Measurements from ENCODE around the gene ZMIZ1. TPM values are rescaled to one million over a fixed set of nuclear protein-coding genes. Genes with fewer than 3 reads are reported as not detected.

The ZMIZ1 gene
- total RNA-seq, 1 donor from 2014 or later, result 80.4 TPM

- no peak for DNase-seq (ENCODE audit: low spot score)
- peaks cover 12% of the 10 kb centered on the region for H3K9me3 Mint-ChIP-seq
- no peak overlapping the region for H3K4me3 Mint-ChIP-seq (ENCODE audit: low read depth)
- peak overlapping the region; percentile 81 for H3K27ac Mint-ChIP-seq
- H3K36me3 Mint-ChIP-seq (ENCODE audit: low read depth), result peaks cover 19% of the 10 kb centered on the region
- H3K4me1 Mint-ChIP-seq (ENCODE audit: low read depth), result peaks cover 83% of the 10 kb centered on the region
- intact Hi-C loops (cut with micrococcal nuclease), result no loop called here
- H3K27me3 Mint-ChIP-seq (ENCODE audit: low read depth), result no peaks in the 10 kb centered on the region
These were observed 250.5 kb downstream of the ZMIZ1 start for GRCh38 chr10:79319115-79319771.

DNA sequence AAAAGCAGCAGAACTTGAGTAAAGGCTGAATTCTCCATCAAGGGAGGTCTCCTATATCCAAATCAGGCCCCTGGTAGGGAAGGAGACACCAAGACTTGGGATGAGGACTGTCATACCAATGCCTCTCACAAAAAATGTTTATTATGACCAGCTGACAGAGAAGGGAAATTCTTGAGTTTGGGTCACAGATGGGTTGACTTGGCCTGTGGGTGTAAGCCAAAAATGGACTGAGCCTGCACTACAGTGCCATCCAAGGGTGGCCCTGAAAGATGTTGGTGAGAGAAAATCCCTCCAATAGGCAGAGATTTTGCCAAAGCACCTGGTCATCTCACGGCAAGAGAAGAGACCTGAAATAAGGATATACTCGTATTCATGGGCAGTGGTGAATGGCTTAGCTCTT, 251.6 kb downstream of the ZMIZ1 start:
- DNase-seq (ENCODE audit: low spot score), result no peak
- H3K27me3 Mint-ChIP-seq (ENCODE audit: low read depth), result no peaks in the 10 kb centered on the region
- peaks cover 90% of the 10 kb centered on the region for H3K4me1 Mint-ChIP-seq (ENCODE audit: low read depth)
- H3K4me3 Mint-ChIP-seq (ENCODE audit: low read depth), result no peak overlapping the region
- intact Hi-C loops (cut with micrococcal nuclease), result loop anchor here (2.0 kb wide), 1 partner anchor 1018 kb away; no protein-coding TSS in a partner anchor
- H3K36me3 Mint-ChIP-seq (ENCODE audit: low read depth), result peaks cover 17% of the 10 kb centered on the region
- peaks cover 12% of the 10 kb centered on the region for H3K9me3 Mint-ChIP-seq
- H3K27ac Mint-ChIP-seq, result no peak overlapping the region

- intact Hi-C loops (cut with micrococcal nuclease), result loop anchor here (2.0 kb wide), 1 partner anchor 1018 kb away; no protein-coding TSS in a partner anchor
- peaks cover 12% of the 10 kb centered on the region for H3K9me3 Mint-ChIP-seq
- peaks cover 84% of the 10 kb centered on the region for H3K4me1 Mint-ChIP-seq (ENCODE audit: low read depth)
- H3K27ac Mint-ChIP-seq, result no peak overlapping the region
- H3K27me3 Mint-ChIP-seq (ENCODE audit: low read depth), result no peaks in the 10 kb centered on the region
- DNase-seq (ENCODE audit: low spot score), result no peak
- H3K36me3 Mint-ChIP-seq (ENCODE audit: low read depth), result peaks cover 11% of the 10 kb centered on the region
- H3K4me3 Mint-ChIP-seq (ENCODE audit: low read depth), result no peak overlapping the region
These were observed 252.2 kb downstream of the ZMIZ1 start for GRCh38 chr10:79320820-79321493.

DNA sequence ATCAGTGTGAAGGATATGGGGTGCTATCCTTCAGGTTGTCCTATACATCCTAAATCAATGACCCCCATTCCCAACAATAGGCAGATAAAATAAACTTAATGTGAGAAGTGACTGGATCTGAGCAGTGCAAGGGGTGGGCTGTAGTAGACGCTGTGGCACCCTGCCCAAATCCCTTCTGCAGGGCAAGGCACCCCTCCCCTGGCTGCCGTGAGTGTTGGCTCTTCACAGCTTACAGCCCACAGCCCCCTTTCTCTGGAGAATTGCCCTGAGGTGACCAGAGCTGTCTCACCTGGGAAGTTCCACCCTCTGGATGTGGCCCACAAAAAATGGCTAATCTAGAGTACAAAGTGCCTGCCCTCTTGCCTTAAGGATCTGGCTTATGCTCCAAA, 252.7 kb downstream of the ZMIZ1 start:
- no peak for DNase-seq (ENCODE audit: low spot score)
- Mint-ChIP-seq H3K4me3 (ENCODE audit: low read depth) (no peak overlapping the region), H3K27ac (no peak overlapping the region), H3K36me3 (ENCODE audit: low read depth) (peaks cover 11% of the 10 kb centered on the region), H3K9me3 (peaks cover 12% of the 10 kb centered on the region), H3K4me1 (ENCODE audit: low read depth) (peaks cover 81% of the 10 kb centered on the region), H3K27me3 (ENCODE audit: low read depth) (no peaks in the 10 kb centered on the region)
- intact Hi-C loops (cut with micrococcal nuclease), result loop anchor here (2.0 kb wide), 1 partner anchor 1019 kb away; no protein-coding TSS in a partner anchor

- Mint-ChIP-seq H3K4me1 (ENCODE audit: low read depth) (peaks cover 76% of the 10 kb centered on the region), H3K27me3 (ENCODE audit: low read depth) (no peaks in the 10 kb centered on the region), H3K27ac (peak overlapping the region; percentile 98), H3K9me3 (peaks cover 12% of the 10 kb centered on the region), H3K4me3 (ENCODE audit: low read depth) (no peak overlapping the region), H3K36me3 (ENCODE audit: low read depth) (peaks cover 11% of the 10 kb centered on the region)
- intact Hi-C loops (cut with micrococcal nuclease), result loop anchor here (2.0 kb wide), 2 partner anchors 35 to 1019 kb away; no protein-coding TSS in a partner anchor
- no peak for DNase-seq (ENCODE audit: low spot score)
These were observed 253.2 kb downstream of the ZMIZ1 start for GRCh38 chr10:79321951-79322350.

DNA sequence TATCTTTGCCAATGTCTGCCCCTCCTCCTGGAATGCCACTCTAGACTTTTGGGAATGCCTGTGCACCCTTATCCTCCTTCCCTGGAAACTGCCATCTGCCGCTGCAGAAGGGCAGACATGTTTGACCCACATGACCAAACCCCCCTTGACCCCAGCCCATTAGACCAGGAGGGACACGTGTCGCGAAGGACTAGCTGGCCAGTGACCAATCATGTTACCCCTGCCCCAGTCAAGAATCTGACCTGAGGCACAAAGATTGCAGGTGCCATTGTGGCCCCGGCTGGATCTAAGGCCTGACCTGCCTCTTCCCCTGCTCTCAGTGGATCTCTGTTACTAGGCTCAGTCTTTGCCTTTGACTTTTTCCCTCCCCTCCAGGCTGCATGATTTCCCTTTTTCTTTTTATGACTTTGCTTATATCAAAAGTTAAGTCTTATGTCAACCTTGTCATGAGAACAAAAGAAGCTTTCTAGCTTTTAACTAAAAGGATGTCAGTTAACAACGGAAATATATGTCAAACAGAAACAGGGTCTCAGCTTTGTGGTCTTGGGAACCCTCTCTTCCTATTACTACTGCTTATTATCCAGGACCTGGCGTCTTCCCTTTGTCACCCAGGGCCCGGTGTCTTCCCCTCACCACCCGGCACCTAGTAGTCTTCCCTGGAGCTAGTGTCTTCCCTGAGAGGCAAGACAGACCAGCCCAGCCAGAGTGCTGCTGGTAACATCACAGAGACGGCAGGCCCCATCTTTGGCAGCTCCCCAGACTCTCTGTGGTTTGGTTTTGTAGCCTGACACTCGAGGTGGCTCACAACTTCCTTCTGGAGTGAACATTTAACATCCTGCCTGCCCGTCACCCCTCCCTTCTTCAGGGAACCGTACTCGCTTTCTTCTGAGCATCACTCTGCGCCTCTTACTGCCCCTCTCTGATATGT, 254.1 kb downstream of the ZMIZ1 start:
- intact Hi-C loops (cut with micrococcal nuclease), result loop anchor here (1.0 to 2.0 kb wide), 2 partner anchors 8 to 36 kb away; no protein-coding TSS in a partner anchor
- DNase-seq (ENCODE audit: low spot score), result peak; percentile 72
- peaks cover 67% of the 10 kb centered on the region for H3K4me1 Mint-ChIP-seq (ENCODE audit: low read depth)
- no peaks in the 10 kb centered on the region for H3K27me3 Mint-ChIP-seq (ENCODE audit: low read depth)
- peaks cover 12% of the 10 kb centered on the region for H3K9me3 Mint-ChIP-seq
- H3K27ac Mint-ChIP-seq, result peak overlapping the region; percentile 98
- peaks cover 11% of the 10 kb centered on the region for H3K36me3 Mint-ChIP-seq (ENCODE audit: low read depth)
- H3K4me3 Mint-ChIP-seq (ENCODE audit: low read depth), result peak overlapping the region; percentile 68

DNA sequence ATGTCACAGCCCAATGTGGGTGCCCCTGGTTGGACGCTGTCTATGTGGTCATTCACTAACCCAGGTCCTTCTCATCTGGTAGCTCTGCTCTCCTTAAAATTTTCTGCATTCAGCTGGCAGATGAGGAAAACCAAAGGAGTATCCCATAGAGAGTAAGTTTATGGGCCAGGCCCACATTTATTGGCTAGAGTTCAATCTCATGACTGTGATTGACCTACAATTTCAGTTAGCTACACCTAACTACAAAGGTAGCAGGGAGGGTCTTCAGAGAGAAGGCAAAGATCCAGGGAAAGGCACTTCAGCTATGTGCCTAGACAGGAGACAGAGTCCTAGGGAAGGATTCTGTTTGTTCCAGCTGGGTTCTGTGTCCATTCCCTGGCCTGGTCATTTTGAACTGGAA, 254.8 kb downstream of the ZMIZ1 start:
- intact Hi-C loops (cut with micrococcal nuclease), result loop anchor here (1.0 to 2.0 kb wide), 2 partner anchors 8 to 37 kb away; no protein-coding TSS in a partner anchor

GRCh38 chr10:79324032-79324695, 255.4 kb downstream of the ZMIZ1 start:
- Mint-ChIP-seq H3K27ac (peak overlapping the region; percentile 98), H3K9me3 (peaks cover 6% of the 10 kb centered on the region), H3K27me3 (ENCODE audit: low read depth) (no peaks in the 10 kb centered on the region), H3K4me1 (ENCODE audit: low read depth) (peaks cover 54% of the 10 kb centered on the region), H3K4me3 (ENCODE audit: low read depth) (no peak overlapping the region), H3K36me3 (ENCODE audit: low read depth) (peaks cover 7% of the 10 kb centered on the region)
- intact Hi-C loops (cut with micrococcal nuclease), result no loop called here
- DNase-seq (ENCODE audit: low spot score), result no peak

More for the DNA sequence above, 254.8 kb downstream of the ZMIZ1 start:
- H3K4me1 Mint-ChIP-seq (ENCODE audit: low read depth), result peaks cover 60% of the 10 kb centered on the region
- H3K27me3 Mint-ChIP-seq (ENCODE audit: low read depth), result no peaks in the 10 kb centered on the region
- DNase-seq (ENCODE audit: low spot score), result no peak
- H3K27ac Mint-ChIP-seq, result peak overlapping the region; percentile 98
- peaks cover 11% of the 10 kb centered on the region for H3K9me3 Mint-ChIP-seq
- H3K36me3 Mint-ChIP-seq (ENCODE audit: low read depth), result peaks cover 11% of the 10 kb centered on the region
- peak overlapping the region; percentile 68 for H3K4me3 Mint-ChIP-seq (ENCODE audit: low read depth)

GRCh38 chr10:79326361-79327089, 257.8 kb downstream of the ZMIZ1 start:
- Mint-ChIP-seq H3K36me3 (ENCODE audit: low read depth) (no peaks in the 10 kb centered on the region), H3K27ac (no peak overlapping the region), H3K4me1 (ENCODE audit: low read depth) (peaks cover 40% of the 10 kb centered on the region), H3K9me3 (no peaks in the 10 kb centered on the region), H3K27me3 (ENCODE audit: low read depth) (no peaks in the 10 kb centered on the region), H3K4me3 (ENCODE audit: low read depth) (no peak overlapping the region)
- intact Hi-C loops (cut with micrococcal nuclease), result no loop called here
- no peak for DNase-seq (ENCODE audit: low spot score)

- H3K9me3 Mint-ChIP-seq, result no peaks in the 10 kb centered on the region
- peaks cover 40% of the 10 kb centered on the region for H3K4me1 Mint-ChIP-seq (ENCODE audit: low read depth)
- intact Hi-C loops (cut with micrococcal nuclease), result no loop called here
- no peaks in the 10 kb centered on the region for H3K27me3 Mint-ChIP-seq (ENCODE audit: low read depth)
- no peak overlapping the region for H3K27ac Mint-ChIP-seq
- peaks cover 2% of the 10 kb centered on the region for H3K36me3 Mint-ChIP-seq (ENCODE audit: low read depth)
- no peak overlapping the region for H3K4me3 Mint-ChIP-seq (ENCODE audit: low read depth)
- DNase-seq (ENCODE audit: low spot score), result no peak
These were observed 258.3 kb downstream of the ZMIZ1 start for GRCh38 chr10:79327090-79327457.

GRCh38 chr10:79328147-79328701, 259.5 kb downstream of the ZMIZ1 start:
- Mint-ChIP-seq H3K36me3 (ENCODE audit: low read depth) (peaks cover 2% of the 10 kb centered on the region), H3K9me3 (no peaks in the 10 kb centered on the region), H3K4me3 (ENCODE audit: low read depth) (no peak overlapping the region), H3K27me3 (ENCODE audit: low read depth) (no peaks in the 10 kb centered on the region), H3K4me1 (ENCODE audit: low read depth) (peaks cover 34% of the 10 kb centered on the region), H3K27ac (no peak overlapping the region)
- intact Hi-C loops (cut with micrococcal nuclease), result no loop called here
- DNase-seq (ENCODE audit: low spot score), result no peak
